Stomach smooth muscle (tissue), 2 donors: Measurements from ENCODE around the gene SAMMSON.

Source experiments
- H3K27ac ChIP-seq: one replicate; pipeline ENCODE4 v1.7.0; 2013; ENCODE audit warnings: mild to moderate bottlenecking, low read length, inconsistent platforms
- H3K27me3 ChIP-seq, 2 donors: one replicate each; pipeline ENCODE4 v1.7.0; 2013; ENCODE audit warnings: low read length in 2 of 2; ENCODE audit not compliant: insufficient read depth in 2 of 2, control insufficient read depth in 1 of 2
- H3K36me3 ChIP-seq, 2 donors: one replicate each; pipeline ENCODE4 v1.7.0; 2013; ENCODE audit warnings: low read length in 2 of 2; ENCODE audit not compliant: control insufficient read depth in 2 of 2, insufficient read depth in 2 of 2
- H3K4me1 ChIP-seq: one replicate; pipeline ENCODE4 v1.7.0; 2013; ENCODE audit warnings: low read length; ENCODE audit not compliant: control insufficient read depth, insufficient read depth
- H3K4me3 ChIP-seq, 2 donors: one replicate each; pipeline ENCODE4 v1.7.0; 2013; ENCODE audit warnings: low read length in 2 of 2
- H3K9ac ChIP-seq, 2 donors: one replicate each; pipeline ENCODE4 v1.7.0; 2013; ENCODE audit warnings: low read length in 2 of 2, mild to moderate bottlenecking in 1 of 2
- H3K9me3 ChIP-seq, 2 donors: one replicate each; pipeline ENCODE4 v1.7.0; 2013; ENCODE audit warnings: low read length in 2 of 2; ENCODE audit not compliant: control insufficient read depth in 2 of 2
- donor health status: healthy.
- donor health status: Pancreatic carcinoma.

SAMMSON gene

DNA sequence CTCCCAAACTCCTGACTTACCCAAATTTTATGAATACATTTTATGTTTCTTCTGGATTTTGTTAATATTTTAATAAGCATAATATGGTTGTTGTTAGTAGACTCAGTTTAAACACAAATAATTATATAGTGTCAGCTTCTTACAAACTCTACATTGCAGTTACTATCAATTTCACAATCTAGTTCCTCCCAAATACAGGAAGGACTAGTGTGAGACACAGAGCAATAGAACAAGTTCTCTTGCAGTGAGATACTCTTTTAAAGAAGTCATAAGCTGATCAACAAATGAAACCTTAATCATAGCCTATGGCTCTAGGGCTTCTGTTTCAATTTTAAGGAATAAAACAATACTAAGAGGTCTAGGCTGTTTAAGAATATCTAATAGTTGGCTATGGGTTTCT, 86.1 kb downstream of the SAMMSON start:
- H3K36me3 ChIP-seq, result no peaks in the 10 kb centered on the region
- no peaks in the 10 kb centered on the region for H3K27me3 ChIP-seq
- H3K27ac ChIP-seq, result no peak overlapping the region
- no peaks in the 10 kb centered on the region for H3K9me3 ChIP-seq
- no peak overlapping the region for H3K4me3 ChIP-seq
- no peak overlapping the region for H3K9ac ChIP-seq
- H3K4me1 ChIP-seq, result no peaks in the 10 kb centered on the region

DNA sequence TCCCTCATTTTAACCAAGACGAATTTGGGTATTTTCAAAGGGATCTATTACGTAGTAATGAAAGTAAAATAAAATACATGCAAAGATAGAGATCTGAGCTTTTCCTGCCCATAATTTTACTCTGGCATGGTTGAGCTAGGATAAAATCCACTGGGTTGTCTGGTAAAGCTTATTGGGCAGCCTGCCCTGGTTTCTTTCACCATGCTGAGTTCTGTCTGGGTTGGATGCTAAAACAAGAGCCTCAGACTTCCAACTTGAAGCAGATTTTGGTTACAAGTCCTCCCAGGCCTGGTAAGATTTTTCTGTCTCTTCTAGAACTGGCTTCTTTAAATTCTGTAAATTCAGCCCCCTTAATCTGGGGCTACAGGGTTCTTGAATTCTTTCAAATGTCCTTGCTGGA, 86.8 kb downstream of the SAMMSON start:
- Histone ChIP-seq H3K4me1 (no peaks in the 10 kb centered on the region), H3K9ac (no peak overlapping the region), H3K4me3 (no peak overlapping the region), H3K27me3 (no peaks in the 10 kb centered on the region), H3K9me3 (no peaks in the 10 kb centered on the region), H3K36me3 (no peaks in the 10 kb centered on the region), H3K27ac (no peak overlapping the region)

DNA sequence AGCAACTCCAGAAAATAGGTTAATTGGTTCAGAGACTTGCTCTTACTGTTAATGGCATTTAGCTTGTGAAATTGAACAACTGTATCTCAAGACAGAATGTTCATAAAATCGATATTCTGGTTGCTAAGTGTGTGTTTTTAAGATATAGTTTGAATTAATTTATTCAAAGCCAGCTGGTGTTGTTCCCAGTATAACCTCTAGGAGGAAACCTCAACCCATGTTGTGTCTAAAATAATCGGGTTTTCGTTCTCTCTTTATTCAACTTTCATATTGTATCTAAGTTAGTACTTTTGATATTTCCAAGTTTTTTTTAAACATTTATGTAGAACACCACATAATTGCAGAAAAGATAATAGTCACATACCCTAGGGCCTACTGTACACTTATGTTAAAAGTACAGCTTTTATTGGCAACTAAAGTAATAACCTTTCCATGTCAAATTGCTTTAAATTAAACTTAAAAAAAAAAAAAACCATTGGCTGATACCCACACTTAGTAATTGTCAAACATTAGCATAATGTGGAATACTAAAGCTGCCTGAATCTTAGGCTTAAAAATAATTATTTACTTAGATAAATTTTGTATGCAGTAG, 90.9 kb downstream of the SAMMSON start:
- no peaks in the 10 kb centered on the region for H3K27me3 ChIP-seq

DNA sequence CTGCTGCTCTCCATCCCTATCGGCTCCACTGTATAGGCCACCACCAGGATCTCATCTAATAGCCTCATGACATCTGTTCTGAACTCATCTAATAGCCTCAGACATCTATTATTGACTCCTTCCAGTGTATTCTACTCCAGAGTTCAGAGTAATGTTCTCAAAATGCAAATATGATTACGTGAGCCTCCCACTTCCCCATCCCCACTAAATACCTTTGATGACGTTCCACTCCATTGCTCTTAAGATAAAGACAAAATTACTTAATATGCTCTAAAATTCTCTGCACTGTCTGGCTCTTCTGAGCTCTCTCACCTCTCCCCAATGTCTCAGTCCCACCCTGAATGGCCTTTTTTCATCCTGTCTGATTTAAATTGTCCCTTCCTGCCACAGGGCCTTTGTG, 94.7 kb downstream of the SAMMSON start:
- no peaks in the 10 kb centered on the region for H3K27me3 ChIP-seq
- no peaks in the 10 kb centered on the region for H3K36me3 ChIP-seq
- H3K9ac ChIP-seq, result no peak overlapping the region
- H3K4me3 ChIP-seq, result no peak overlapping the region
- H3K27ac ChIP-seq, result no peak overlapping the region
- H3K4me1 ChIP-seq, result no peaks in the 10 kb centered on the region
- H3K9me3 ChIP-seq, result no peaks in the 10 kb centered on the region

More for the DNA sequence above, 90.9 kb downstream of the SAMMSON start:
- Histone ChIP-seq H3K36me3 (no peaks in the 10 kb centered on the region), H3K9ac (no peak overlapping the region), H3K4me3 (no peak overlapping the region), H3K9me3 (no peaks in the 10 kb centered on the region), H3K4me1 (no peaks in the 10 kb centered on the region), H3K27ac (no peak overlapping the region)

DNA sequence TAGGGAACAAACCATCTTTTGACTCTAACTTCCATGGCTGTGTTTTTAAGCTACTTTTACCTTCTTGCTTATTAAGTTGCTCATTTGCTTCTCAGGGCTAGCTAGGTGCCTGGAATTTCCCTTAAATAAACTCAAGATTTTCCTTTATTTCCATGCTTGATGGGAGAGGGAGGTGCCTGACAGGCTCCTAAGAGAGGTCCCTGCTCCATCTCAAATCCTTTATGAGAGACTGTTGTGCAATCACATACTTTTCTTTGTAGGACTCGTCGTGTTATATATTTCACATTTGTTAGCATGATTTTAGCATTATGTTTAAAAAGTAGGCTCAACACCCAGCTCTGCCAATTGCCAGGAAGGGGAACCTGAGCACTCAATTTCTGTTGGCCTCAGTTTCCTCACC, 95.7 kb downstream of the SAMMSON start:
- no peaks in the 10 kb centered on the region for H3K4me1 ChIP-seq
- H3K4me3 ChIP-seq, result no peak overlapping the region
- H3K9me3 ChIP-seq, result no peaks in the 10 kb centered on the region
- H3K27ac ChIP-seq, result no peak overlapping the region
- no peaks in the 10 kb centered on the region for H3K27me3 ChIP-seq
- no peaks in the 10 kb centered on the region for H3K36me3 ChIP-seq
- H3K9ac ChIP-seq, result no peak overlapping the region

DNA sequence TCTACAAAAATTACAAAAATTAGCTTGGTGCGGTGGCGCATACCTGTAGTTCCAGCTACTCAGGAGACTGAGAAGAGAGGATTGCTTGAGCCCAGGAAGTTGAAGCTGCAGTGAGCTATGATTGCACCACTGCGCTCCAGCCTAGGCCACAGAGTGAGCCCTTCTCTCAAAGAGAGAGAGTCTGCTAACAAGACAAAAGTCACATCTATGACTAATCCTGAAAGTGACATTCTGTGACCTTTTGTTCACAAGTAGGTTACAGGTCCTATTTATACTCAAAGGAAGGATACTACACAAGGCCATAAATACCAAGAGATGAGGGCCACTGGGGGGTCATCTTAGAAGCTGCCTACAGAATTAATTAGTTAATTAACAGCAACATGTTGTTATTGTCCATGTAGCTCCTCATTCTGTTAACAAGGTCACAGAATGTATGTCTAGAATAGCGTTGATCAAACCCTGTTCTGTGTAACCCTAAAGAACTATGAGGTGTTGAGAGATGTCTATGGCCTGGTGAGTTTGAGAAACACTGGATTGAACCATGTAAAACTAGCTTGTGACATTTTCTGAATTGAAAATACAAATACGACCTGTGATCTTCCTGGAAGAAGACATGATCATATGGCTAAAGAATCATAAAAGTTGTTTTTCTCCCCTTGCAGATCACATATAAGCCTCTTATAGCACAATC, 97.0 kb downstream of the SAMMSON start:
- Histone ChIP-seq H3K27ac (no peak overlapping the region), H3K9me3 (no peaks in the 10 kb centered on the region), H3K9ac (no peak overlapping the region), H3K36me3 (no peaks in the 10 kb centered on the region), H3K4me1 (no peaks in the 10 kb centered on the region), H3K4me3 (no peak overlapping the region), H3K27me3 (no peaks in the 10 kb centered on the region)

DNA sequence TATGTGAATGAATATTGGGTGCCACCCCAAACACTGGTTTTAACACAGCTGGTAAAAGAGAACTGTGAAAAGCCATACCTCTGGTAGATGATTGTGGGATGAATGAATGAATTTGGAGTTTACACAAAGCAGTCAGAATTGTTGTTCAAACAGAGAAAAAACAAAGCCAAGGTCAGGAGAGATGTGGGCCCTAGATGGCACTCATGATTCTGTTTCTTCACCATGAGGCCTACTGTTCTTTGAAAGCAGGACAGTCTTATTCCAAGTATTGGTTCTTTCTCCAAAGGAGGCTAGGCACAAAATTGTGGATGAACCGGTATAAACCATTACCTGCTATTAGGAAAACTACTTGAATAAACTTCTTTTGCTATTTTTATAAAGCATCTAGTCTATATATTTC, 97.6 kb downstream of the SAMMSON start:
- H3K27ac ChIP-seq, result no peak overlapping the region
- H3K4me1 ChIP-seq, result no peaks in the 10 kb centered on the region
- no peak overlapping the region for H3K9ac ChIP-seq
- H3K27me3 ChIP-seq, result no peaks in the 10 kb centered on the region
- H3K36me3 ChIP-seq, result no peaks in the 10 kb centered on the region
- H3K9me3 ChIP-seq, result no peaks in the 10 kb centered on the region
- H3K4me3 ChIP-seq, result no peak overlapping the region

DNA sequence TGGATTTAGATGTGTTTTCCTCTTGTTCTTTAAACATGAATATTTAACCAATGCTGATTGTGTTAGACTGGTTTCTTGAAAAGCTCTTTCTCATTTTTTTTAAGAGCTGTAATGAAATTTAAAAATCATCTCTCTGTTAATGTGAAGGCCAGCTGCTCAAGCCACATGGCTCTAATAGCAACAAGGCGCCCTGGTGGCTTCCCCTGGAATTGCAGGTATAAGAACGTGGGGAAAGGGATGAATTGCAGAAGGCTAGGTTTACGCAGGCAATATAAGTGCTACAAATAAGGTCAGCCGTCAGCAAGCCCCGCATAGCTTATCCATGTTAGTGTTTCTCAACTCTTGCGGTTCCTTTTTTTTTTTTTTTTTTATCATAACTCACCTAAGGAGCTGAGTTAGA, 108.5 kb downstream of the SAMMSON start:
- H3K4me3 ChIP-seq, result no peak overlapping the region

DNA sequence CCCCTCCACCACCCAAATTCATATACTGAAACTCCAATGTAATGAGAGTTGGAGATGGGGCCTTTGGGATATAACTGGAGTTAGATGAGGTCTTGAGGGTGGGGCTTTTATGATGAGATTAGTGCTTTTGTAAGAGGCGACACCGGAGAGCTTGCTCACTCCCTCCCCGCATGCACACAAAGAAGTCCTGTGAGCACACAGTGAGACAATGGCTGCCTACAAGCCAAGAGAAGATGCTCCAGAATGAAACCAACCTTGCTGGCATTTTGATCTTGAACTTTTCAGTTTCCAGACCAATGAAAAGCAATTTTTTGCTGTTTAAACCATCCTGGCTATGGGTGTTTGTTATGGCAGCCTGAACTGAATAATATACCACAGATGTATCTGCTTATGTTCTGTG, 109.0 kb downstream of the SAMMSON start:
- Histone ChIP-seq H3K27me3 (no peaks in the 10 kb centered on the region), H3K4me1 (no peaks in the 10 kb centered on the region), H3K27ac (no peak overlapping the region), H3K4me3 (no peak overlapping the region), H3K9me3 (no peaks in the 10 kb centered on the region), H3K36me3 (no peaks in the 10 kb centered on the region), H3K9ac (no peak overlapping the region)

More for the DNA sequence above, 108.5 kb downstream of the SAMMSON start:
- H3K27ac ChIP-seq, result no peak overlapping the region
- H3K9me3 ChIP-seq, result no peaks in the 10 kb centered on the region
- no peaks in the 10 kb centered on the region for H3K36me3 ChIP-seq
- no peaks in the 10 kb centered on the region for H3K27me3 ChIP-seq
- no peaks in the 10 kb centered on the region for H3K4me1 ChIP-seq
- no peak overlapping the region for H3K9ac ChIP-seq

DNA sequence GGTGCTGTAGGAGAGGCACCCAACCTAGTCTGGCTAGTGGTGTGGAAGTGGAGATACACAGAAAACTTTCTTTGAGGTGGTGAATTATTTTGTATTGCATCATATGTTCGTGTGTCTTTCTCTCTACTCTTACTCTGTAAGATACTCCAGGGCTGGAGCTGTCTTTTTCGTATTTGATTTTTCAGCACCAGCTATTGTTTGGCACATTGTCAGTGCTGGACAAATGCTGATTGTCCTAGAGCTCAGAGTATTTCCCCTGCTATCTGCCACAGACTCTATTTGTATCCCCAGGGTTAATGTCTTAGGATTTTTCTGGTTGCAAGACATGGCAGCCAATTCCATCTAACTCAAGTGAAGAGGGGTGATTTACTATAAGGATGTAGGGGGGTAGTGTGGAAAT, 110.5 kb downstream of the SAMMSON start:
- Histone ChIP-seq H3K9me3 (no peaks in the 10 kb centered on the region), H3K27me3 (no peaks in the 10 kb centered on the region), H3K27ac (no peak overlapping the region), H3K9ac (no peak overlapping the region), H3K36me3 (no peaks in the 10 kb centered on the region), H3K4me3 (no peak overlapping the region), H3K4me1 (no peaks in the 10 kb centered on the region)

DNA sequence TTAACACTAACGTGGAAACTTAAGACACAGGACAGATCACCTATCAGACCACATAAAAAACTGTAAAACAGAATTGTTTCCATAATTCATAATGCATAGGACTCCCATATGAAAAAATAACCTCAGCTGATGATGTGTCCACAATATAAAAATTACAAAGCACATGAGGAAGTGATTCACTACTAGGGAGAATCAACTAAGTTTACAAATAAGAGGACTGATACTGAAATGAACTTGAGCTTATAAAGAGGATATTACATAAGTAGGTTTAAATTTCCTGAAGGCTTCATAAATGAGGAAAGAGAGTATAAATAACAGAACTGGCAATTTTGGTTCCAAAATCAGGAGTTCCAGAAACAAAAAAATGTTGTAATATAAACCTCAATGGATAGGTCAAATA, 111.9 kb downstream of the SAMMSON start:
- Histone ChIP-seq H3K27me3 (no peaks in the 10 kb centered on the region), H3K9ac (no peak overlapping the region), H3K4me3 (no peak overlapping the region)

More for the DNA sequence above, 111.9 kb downstream of the SAMMSON start:
- no peak overlapping the region for H3K27ac ChIP-seq
- H3K4me1 ChIP-seq, result no peaks in the 10 kb centered on the region
- no peaks in the 10 kb centered on the region for H3K9me3 ChIP-seq
- no peaks in the 10 kb centered on the region for H3K36me3 ChIP-seq
